H9 (cell line): ENCODE results near the gene IRF2. TPM values are rescaled to one million over a fixed set of nuclear protein-coding genes. Genes with fewer than 3 reads are reported as not detected.

ENCODE experiments used
- DNase-seq: peaks from one replicate; pipeline ENCODE4 v3.0.0-alpha.2; 2017
- H2AFZ ChIP-seq: one replicate; pipeline ENCODE4 v1.6.1; 2013; ENCODE audit warnings: mild to moderate bottlenecking, low read length, control low read depth, moderate library complexity
- H2AK5ac ChIP-seq: 2 replicates; pipeline ENCODE4 v1.6.1; 2013; ENCODE audit warnings: low read length, control low read depth, mixed read lengths; ENCODE audit not compliant: insufficient read length
- H2BK120ac ChIP-seq: one replicate; pipeline ENCODE4 v1.6.1; 2013; ENCODE audit warnings: low read depth, mild to moderate bottlenecking, low read length, control low read depth, inconsistent platforms; ENCODE audit not compliant: poor library complexity, severe bottlenecking
- H2BK12ac ChIP-seq: 2 replicates; pipeline ENCODE4 v1.6.1; 2013; ENCODE audit warnings: low read length, control low read depth, mixed read lengths, low read depth; ENCODE audit not compliant: insufficient read length
- H2BK15ac ChIP-seq: 2 replicates; pipeline ENCODE4 v1.6.1; 2013; ENCODE audit warnings: low read depth, low read length, control low read depth
- H2BK20ac ChIP-seq: one replicate; pipeline ENCODE4 v1.6.1; 2013; ENCODE audit warnings: low read depth, mild to moderate bottlenecking, low read length, control low read depth, inconsistent platforms; ENCODE audit not compliant: poor library complexity, severe bottlenecking
- H2BK5ac ChIP-seq: 2 replicates; pipeline ENCODE4 v1.6.1; 2013; ENCODE audit warnings: low read length, control low read depth, mixed read lengths; ENCODE audit not compliant: insufficient read length
- H3K14ac ChIP-seq: 2 replicates; pipeline ENCODE4 v1.6.1; 2013; ENCODE audit warnings: low read length, control low read depth; ENCODE audit not compliant: insufficient read depth
- H3K18ac ChIP-seq: 2 replicates; pipeline ENCODE4 v1.6.1; 2013; ENCODE audit warnings: low read depth, mild to moderate bottlenecking, mixed read lengths, low read length, control low read depth; ENCODE audit not compliant: insufficient read length
- H3K23ac ChIP-seq: 2 replicates; pipeline ENCODE4 v1.6.1; 2013; ENCODE audit warnings: low read length, control low read depth, mixed read lengths, low read depth; ENCODE audit not compliant: insufficient read length
- H3K23me2 ChIP-seq: 2 replicates; pipeline ENCODE4 v1.6.1; 2013; ENCODE audit warnings: low read depth, mild to moderate bottlenecking, mixed read lengths, low read length, control low read depth; ENCODE audit not compliant: insufficient read length, poor library complexity, severe bottlenecking
- H3K27ac ChIP-seq: 2 replicates; pipeline ENCODE4 v1.5.1; 2013; ENCODE audit warnings: low read length, control low read depth, mixed read lengths, low read depth; ENCODE audit not compliant: insufficient read length
- H3K27me3 ChIP-seq: 2 replicates; pipeline ENCODE4 v1.6.1; 2013; ENCODE audit warnings: low read length, control low read depth, inconsistent platforms; ENCODE audit not compliant: insufficient read depth
- H3K4ac ChIP-seq: 2 replicates; pipeline ENCODE4 v1.6.1; 2013; ENCODE audit warnings: low read depth, mild to moderate bottlenecking, control low read depth, inconsistent platforms, low read length, moderate library complexity
- H3K4me1 ChIP-seq: 2 replicates; pipeline ENCODE4 v1.6.1; 2013; ENCODE audit warnings: low read length, control low read depth, inconsistent platforms; ENCODE audit not compliant: insufficient read depth
- H3K4me2 ChIP-seq: 2 replicates; pipeline ENCODE4 v1.6.1; 2013; ENCODE audit warnings: low read length, control low read depth, mixed read lengths; ENCODE audit not compliant: insufficient read length, insufficient read depth
- H3K56ac ChIP-seq: 2 replicates; pipeline ENCODE4 v1.6.1; 2013; ENCODE audit warnings: low read depth, mild to moderate bottlenecking, mixed read lengths, low read length, control low read depth; ENCODE audit not compliant: insufficient read length
- H3K79me1 ChIP-seq: 2 replicates; pipeline ENCODE4 v1.6.1; 2013; ENCODE audit warnings: low read depth, mild to moderate bottlenecking, moderate library complexity, low read length, control low read depth, inconsistent platforms; ENCODE audit not compliant: insufficient read depth, poor library complexity, severe bottlenecking
- H3K79me2 ChIP-seq: 2 replicates; pipeline ENCODE4 v1.6.1; 2013; ENCODE audit warnings: low read length, control low read depth, inconsistent platforms; ENCODE audit not compliant: insufficient read depth
- H3K9ac ChIP-seq: 2 replicates; pipeline ENCODE4 v1.6.1; 2013; ENCODE audit warnings: low read length, control low read depth, mixed read lengths; ENCODE audit not compliant: insufficient read length; ENCODE audit errors: extremely low read depth
- H3K9me3 ChIP-seq: one replicate; pipeline ENCODE4 v1.6.1; 2013; ENCODE audit warnings: low read depth, low read length, inconsistent platforms; ENCODE audit not compliant: control insufficient read depth
- H3T11ph ChIP-seq: one replicate; pipeline ENCODE4 v1.6.1; 2013; ENCODE audit warnings: mild to moderate bottlenecking, low read length, control low read depth, inconsistent platforms
- H4K20me1 ChIP-seq: one replicate; pipeline ENCODE4 v1.6.1; 2013; ENCODE audit not compliant: control insufficient read depth, insufficient read length, insufficient read depth
- H4K5ac ChIP-seq: 2 replicates; pipeline ENCODE4 v1.6.1; 2013; ENCODE audit warnings: low read depth, mild to moderate bottlenecking, mixed read lengths, low read length, control low read depth; ENCODE audit not compliant: insufficient read length
- H4K8ac ChIP-seq: replicated peaks from 2 replicates; pipeline ENCODE4 v1.6.1; 2013; ENCODE audit warnings: low read length, control low read depth, mixed read lengths, low read depth; ENCODE audit not compliant: insufficient read length
- H4K91ac ChIP-seq: 2 replicates; pipeline ENCODE4 v1.6.1; 2013; ENCODE audit warnings: low read depth, mild to moderate bottlenecking, moderate library complexity, mixed read lengths, low read length, control low read depth; ENCODE audit not compliant: insufficient read length
- H3K27ac Mint-ChIP-seq, 3 experiments: 2 replicates in 2 of 3; 3 replicates in 1 of 3; pipeline ENCODE4 v1.8.0; 2020 to 2021; ENCODE audit warnings: mixed read lengths in 3 of 3, mild to moderate bottlenecking in 1 of 3, moderate library complexity in 1 of 3
- H3K27me3 Mint-ChIP-seq: 2 replicates; pipeline ENCODE4 v1.8.0; 2021; ENCODE audit warnings: low read depth, mild to moderate bottlenecking, moderate library complexity, mixed read lengths
- H3K36me3 Mint-ChIP-seq, 3 experiments: 2 replicates in 2 of 3; 3 replicates in 1 of 3; pipeline ENCODE4 v1.8.0; 2020 to 2021; ENCODE audit warnings: low read depth in 3 of 3, mixed read lengths in 3 of 3; ENCODE audit not compliant: insufficient read depth in 1 of 3
- H3K4me1 Mint-ChIP-seq, 2 experiments: 2 replicates each; pipeline ENCODE4 v1.8.0; 2020; ENCODE audit warnings: mixed read lengths in 2 of 2
- H3K4me3 Mint-ChIP-seq, 2 experiments: 2 replicates in 1 of 2; 3 replicates in 1 of 2; pipeline ENCODE4 v1.8.0; 2020 to 2021; ENCODE audit warnings: mild to moderate bottlenecking in 2 of 2, mixed read lengths in 2 of 2, moderate library complexity in 1 of 2
- H3K9me3 Mint-ChIP-seq, 2 experiments: 2 replicates in 1 of 2; 3 replicates in 1 of 2; pipeline ENCODE4 v1.8.0; 2020; ENCODE audit warnings: mild to moderate bottlenecking in 2 of 2, mixed read lengths in 2 of 2, moderate library complexity in 1 of 2
- CTCF ChIP-seq: fragments of 200-600 bp; sonication (generic); conservative IDR thresholded peaks from 3 replicates; pipeline ENCODE4 v1.8.0; 2021; ENCODE audit warnings: antibody characterized with exemption, mild to moderate bottlenecking
- WGBS: extraction: QIAGEN DNeasy Blood & Tissue Kit; methylation state at CpG from one replicate; pipeline ENCODE4 v1.1.7; 2013; ENCODE audit warnings: missing lambda C conversion rate, low lambda C conversion rate, mixed read lengths; ENCODE audit not compliant: insufficient read length; ENCODE audit errors: extremely low coverage; 5-methylcytosine and 5-hydroxymethylcytosine counted together
- total RNA-seq: library from RNA; stranded (reverse); gene quantifications from 2 replicates; pipeline ENCODE4 v1.2.1, GENCODE V29; 2021

The IRF2 gene
- total RNA-seq, 1 experiment from 2014 or later = 13.5 TPM

DNA sequence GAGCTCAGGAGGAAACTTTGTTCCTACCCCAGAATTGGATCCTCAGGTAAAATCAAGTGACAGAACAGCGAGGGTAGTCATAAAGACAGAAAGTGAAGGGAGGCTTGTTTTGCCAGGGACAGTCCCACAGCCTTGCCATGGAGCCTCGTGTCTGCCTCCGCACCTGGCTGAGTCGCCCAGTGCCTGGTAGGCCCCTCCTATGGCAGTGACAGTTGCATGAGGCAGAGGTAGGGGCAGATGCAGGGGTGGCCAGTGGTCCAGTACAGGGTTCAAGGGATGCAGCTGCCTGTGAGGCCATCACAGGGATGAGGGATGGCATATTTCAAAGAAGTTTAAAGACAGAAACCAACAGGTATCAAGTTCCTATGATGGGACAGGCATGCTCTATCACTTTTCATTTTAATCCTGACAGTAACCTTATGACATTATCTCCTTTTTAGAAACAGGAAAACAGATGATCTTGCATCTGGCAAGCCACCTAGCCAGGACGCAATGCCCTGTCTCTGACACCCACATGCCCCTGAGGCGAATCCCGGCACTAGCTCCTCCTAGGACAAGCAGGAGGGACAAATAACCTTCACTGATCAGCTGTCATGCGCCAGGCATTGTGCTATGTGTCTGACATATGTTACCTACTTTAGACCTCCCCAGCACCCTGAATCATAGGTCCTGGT lies 129.3 kb downstream of the IRF2 start:
- Histone ChIP-seq H3K79me2 (no peaks in the 10 kb centered on the region), H3K9ac (no peak overlapping the region), H2AK5ac (no peak overlapping the region), H3K9me3 (no peaks in the 10 kb centered on the region), H3K4ac (no peak overlapping the region), H3K23ac (no peak overlapping the region), H2BK5ac (no peak overlapping the region), H4K5ac (no peak overlapping the region), H2BK15ac (no peak overlapping the region), H2BK120ac (no peak overlapping the region), H3K14ac (no peak overlapping the region), H3K18ac (no peak overlapping the region), H3K79me1 (no peaks in the 10 kb centered on the region), H3K27me3 (no peaks in the 10 kb centered on the region), H3T11ph (no peak overlapping the region), H4K20me1 (no peaks in the 10 kb centered on the region), H2BK12ac (no peak overlapping the region), H4K8ac (no peak overlapping the region), H3K56ac (no peak overlapping the region), H3K4me1 (peaks cover 16% of the 10 kb centered on the region; the same call in 1 of the 2 replicates), H2BK20ac (no peak overlapping the region), H4K91ac (no peak overlapping the region), H3K27ac (no peak overlapping the region), H3K23me2 (peaks cover 5% of the 10 kb centered on the region), H2AFZ (no peak overlapping the region), H3K4me2 (no peak overlapping the region)
- no peak for DNase-seq
- WGBS = no CpG with 5 or more reads among the region's 8 CpGs
- no peak overlapping the region for H3K27ac Mint-ChIP-seq
- H3K36me3 Mint-ChIP-seq = no peaks in the 10 kb centered on the region
- TF ChIP-seq CTCF = no peak
- H3K27me3 Mint-ChIP-seq = peaks cover 2% of the 10 kb centered on the region
- peaks cover 48 to 53% of the 10 kb centered on the region in 2 experiments for H3K4me1 Mint-ChIP-seq
- H3K4me3 Mint-ChIP-seq = no peak overlapping the region
- no peaks in the 10 kb centered on the region for H3K9me3 Mint-ChIP-seq
